PC-3 (cell line): ENCODE data around the gene CSNK2A2.

Experiments
- CTCF ChIP-seq: fragments of 300-600 bp; sonication (generic); conservative IDR thresholded peaks from 2 replicates; pipeline ENCODE4 v1.5.1; 2017; ENCODE audit warnings: antibody characterized with exemption, low read depth, mild to moderate bottlenecking, low read length
- EZH2 ChIP-seq: fragments of 300-600 bp; sonication (generic); IDR thresholded peaks from one replicate; pipeline ENCODE4 v1.6.1; 2017; ENCODE audit warnings: antibody characterized with exemption, mild to moderate bottlenecking, low read length; ENCODE audit not compliant: unreplicated experiment
- EZH2phosphoT487 ChIP-seq: fragments of 300-600 bp; sonication (generic); IDR thresholded peaks from 2 replicates; pipeline ENCODE4 v1.6.1; 2018; ENCODE audit warnings: mild to moderate bottlenecking, antibody characterized with exemption, low read length, borderline replicate concordance

GRCh38 chr16:58236831-58237230 is 38.9 kb upstream of the CSNK2A2 start:
- TF ChIP-seq CTCF = no peak
- TF ChIP-seq EZH2 = no peak
- no peak for TF ChIP-seq EZH2phosphoT487
